GM13977 (cell line): ENCODE data around the gene GZMM.

ENCODE experiments used
- DNase-seq: peaks from one replicate; pipeline ENCODE4 v3.0.0; 2012; ENCODE audit warnings: low spot score
- in situ Hi-C: fragments of 300-500 bp; cut with MboI; formaldehyde crosslinking; loops from one replicate; pipeline ENCODE4 v1.12.0; 2022; ENCODE audit warnings: low sequenced_read_pairs, low pct_unique_long_range_greater_than_20kb, mixed read lengths, inconsistent platforms; ENCODE audit not compliant: unreplicated experiment
- TF ChIP-seq, protein P1 (sequence below): IDR thresholded peaks from 2 replicates; pipeline ENCODE4 v1.5.1; 2012; ENCODE audit warnings: mild to moderate bottlenecking, control low read depth; ENCODE audit not compliant: insufficient read depth; ENCODE audit errors: extremely low read depth, missing control alignments

The GZMM gene

DNA sequence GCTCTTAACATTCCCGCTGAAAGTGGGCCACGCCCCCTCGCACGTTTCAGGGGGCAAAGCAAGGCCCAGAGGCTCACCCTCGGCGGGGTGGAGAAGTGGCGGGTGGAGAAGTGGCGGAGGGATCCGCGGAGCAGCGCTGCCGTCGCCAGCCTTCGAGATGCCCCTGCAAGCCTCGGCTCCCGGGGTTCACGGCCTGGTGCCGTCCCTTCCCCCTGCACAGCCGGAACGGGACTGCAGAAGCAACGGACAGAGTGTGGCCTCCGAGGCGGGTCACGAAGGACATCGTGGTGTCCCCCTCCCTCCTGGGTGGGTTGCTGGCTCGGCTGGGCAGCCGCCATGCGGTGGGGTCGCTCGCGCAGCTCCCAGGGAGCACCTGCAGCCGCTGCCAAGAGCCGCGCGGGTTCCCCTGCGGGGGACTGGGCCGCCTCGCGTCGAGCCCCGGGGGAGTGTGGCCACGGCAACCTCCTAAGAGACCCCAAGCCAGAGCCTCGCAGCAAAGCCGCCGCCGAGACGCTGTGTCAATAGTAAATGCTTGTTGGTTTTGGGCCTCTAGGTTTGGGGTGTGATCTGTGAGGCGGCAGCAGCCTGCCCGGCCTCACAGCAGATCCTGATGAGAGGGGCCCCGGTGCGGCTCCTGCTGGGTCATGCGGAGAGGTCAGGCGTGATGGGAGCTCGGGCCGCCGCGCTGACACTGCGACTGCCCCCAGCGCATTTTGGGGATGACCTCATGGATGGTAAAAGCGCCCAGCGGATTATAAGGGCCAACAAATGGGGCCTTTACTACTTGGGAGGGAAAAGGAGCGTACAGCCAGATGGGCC lies 31.1 kb upstream of the GZMM start:
- no peak for DNase-seq
- in situ Hi-C loops = no loop called here
- TF ChIP-seq, protein P1, sequence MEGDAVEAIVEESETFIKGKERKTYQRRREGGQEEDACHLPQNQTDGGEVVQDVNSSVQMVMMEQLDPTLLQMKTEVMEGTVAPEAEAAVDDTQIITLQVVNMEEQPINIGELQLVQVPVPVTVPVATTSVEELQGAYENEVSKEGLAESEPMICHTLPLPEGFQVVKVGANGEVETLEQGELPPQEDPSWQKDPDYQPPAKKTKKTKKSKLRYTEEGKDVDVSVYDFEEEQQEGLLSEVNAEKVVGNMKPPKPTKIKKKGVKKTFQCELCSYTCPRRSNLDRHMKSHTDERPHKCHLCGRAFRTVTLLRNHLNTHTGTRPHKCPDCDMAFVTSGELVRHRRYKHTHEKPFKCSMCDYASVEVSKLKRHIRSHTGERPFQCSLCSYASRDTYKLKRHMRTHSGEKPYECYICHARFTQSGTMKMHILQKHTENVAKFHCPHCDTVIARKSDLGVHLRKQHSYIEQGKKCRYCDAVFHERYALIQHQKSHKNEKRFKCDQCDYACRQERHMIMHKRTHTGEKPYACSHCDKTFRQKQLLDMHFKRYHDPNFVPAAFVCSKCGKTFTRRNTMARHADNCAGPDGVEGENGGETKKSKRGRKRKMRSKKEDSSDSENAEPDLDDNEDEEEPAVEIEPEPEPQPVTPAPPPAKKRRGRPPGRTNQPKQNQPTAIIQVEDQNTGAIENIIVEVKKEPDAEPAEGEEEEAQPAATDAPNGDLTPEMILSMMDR = no peak

DNA sequence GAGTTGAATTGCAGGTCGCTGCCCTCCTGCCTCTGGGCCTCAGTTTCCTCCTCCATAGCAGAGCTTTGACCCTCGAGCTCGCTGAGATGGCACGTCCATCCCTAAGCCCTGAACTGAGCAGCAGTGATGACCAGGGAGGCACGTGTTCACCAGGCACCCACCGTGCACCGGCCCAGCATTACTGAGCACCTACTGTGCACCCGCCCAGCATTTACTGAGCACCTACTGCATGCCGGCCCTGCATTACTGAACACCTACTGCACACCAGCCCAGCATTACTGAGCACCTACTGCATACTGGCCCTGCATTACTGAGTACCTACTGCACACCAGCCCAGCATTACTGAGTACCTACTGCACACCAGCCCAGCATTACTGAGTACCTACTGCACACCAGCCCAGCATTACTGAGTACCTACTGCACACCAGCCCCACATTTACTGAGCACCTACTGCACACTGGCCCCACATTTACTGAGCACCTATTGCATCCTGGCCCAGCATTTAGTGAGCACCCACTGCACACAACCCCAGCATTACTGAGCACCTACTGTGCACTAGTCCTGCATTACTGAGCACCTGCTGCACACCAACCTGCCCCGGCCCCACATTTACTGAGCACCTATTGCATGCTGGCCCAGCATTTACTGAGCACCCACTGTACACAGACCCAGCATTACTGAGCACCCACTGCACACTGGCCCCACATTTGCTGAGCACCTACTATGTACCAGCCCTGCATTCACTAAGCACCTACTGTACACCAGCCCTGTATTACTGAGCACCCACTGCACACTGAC lies 30.3 kb upstream of the GZMM start:
- TF ChIP-seq, protein P1 = no peak
- DNase-seq = no peak
- in situ Hi-C loops = no loop called here

DNA sequence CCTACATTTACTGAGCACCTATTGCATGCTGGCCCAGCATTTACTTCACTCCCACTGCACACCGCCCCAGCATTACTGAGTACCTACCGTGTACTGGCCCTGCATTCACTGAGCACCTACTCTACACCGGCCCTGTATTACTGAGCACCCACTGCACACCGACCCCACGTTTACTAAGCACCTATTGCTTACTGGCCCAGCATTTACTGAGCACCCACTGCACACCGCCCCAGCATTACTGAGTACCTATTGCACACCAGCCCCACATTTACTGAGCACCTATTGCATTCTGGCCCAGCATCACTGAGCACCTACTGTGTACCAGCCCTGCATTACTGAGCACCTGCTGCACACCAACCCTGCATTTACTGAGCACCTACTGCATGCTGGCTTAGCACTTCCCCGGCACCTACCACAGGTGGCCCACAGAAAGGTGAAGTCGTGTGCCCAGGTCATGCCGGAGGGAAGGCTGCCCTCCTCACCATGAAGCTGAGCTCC lies 29.6 kb upstream of the GZMM start:
- no peak for DNase-seq
- in situ Hi-C loops = no loop called here

DNA sequence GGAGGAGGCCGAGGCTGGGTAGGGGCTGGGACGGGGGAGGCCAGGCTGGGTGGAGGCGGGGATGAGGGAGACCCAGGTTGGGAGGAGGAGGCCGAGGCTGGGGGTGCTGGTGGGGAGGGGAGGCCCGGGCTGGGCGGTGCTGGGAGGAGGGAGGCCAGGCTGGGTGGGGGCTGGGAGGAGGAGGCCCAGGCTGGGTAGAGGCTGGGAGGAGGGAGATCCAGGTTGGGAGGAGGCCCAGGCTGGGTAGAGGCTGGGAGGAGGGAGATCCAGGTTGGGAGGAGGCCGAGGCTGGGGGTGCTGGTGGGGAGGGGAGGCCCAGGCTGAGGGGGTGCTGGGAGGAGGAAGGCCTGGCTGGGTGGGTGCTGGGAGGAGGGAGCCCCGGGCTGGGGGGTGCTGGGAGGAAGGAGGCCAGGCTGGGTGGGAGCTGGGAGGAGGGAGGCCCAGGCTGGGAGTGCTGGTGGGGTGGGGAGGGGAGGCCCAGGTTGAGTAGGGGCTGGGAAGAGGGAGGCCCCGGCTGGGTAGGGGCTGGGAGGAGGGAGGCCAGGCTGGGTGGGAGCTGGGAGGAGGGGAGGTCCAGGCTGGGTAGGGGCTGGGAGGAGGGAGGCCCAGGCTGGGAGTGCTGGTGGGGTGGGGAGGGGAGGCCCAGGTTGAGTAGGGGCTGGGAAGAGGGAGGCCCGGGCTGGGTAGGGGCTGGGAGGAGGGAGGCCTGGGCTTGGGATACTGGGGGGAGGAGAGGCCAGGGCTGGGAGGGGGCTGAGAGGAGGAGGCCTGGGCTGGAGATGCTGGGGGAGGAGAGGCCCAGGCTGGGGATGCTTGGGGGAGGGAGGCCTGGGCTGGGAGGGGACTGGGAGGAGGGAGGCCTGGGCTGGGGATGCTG lies 25.9 kb upstream of the GZMM start:
- DNase-seq = no peak
- in situ Hi-C loops = no loop called here
- TF ChIP-seq, protein P1 = no peak

More for the DNA sequence above, 29.6 kb upstream of the GZMM start:
- TF ChIP-seq, protein P1 = no peak

DNA sequence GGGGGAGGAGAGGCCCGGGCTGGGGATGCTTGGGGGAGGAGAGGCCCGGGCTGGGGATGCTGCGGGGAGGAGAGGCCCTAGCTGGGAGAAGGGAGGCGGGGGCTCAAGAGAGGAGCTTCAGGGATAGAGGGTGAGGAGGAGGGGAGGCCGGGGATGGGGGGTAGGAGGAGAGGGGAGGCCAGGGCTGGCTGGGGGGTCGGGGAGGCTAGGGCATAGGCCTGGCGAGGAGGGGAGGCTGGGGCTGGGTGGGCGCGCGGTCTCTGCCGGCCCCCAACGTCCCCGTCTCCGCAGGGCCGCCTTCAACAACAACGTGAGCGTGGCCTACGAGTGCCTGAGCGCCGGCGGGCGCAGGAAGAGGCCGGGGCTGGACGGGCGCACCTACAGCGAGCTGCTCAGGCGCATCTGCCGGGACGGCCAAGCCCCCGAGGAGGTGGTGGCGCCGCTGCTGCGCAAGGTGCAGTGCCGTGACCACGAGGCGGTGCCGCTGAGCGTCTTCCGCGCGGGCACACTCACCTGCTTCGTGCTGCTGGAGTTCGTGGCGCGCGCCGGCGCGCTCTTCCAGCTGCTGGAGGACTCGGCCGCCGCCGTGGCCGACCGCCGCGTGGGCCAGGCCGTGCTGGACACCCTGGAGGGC lies 25.1 kb upstream of the GZMM start:
- TF ChIP-seq, protein P1 = peak; percentile 32
- in situ Hi-C loops = no loop called here
- peak; percentile 66 for DNase-seq

DNA sequence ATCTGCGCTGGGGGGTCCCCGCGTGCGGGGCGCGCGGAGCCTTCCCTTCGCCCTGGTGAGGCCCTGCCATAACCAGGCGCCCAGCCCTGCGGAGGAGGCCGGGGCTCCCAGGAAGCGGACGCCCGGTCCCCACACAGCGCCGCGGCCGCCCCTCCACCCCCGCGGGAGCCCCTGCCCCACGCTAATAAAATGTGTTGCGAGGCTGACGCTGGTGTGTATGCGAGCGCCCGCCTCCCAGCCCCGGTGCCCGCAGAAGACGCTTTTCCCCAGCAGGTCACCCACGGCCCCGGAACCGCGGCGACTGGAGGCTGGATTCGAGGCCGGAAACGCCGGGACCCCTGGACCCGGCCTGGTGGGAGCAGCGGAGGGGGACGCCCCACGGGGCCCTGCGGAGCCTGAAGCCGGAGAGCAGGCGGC lies 24.4 kb upstream of the GZMM start:
- TF ChIP-seq, protein P1 = no peak
- no peak for DNase-seq
- in situ Hi-C loops = no loop called here
